Activated CD8-positive, alpha-beta memory T cell treated with anti-CD3 and anti-CD28 coated beads, Interleukin-2, amount 50 U/mL, for 24 hours (primary cell): ENCODE measurements around the gene TCF12.
"Not testable (repeated sequence)": the region's sequence is repeated elsewhere in the genome, so short reads cannot be mapped to it uniquely, and the experiment has no call there.

Experiments
- DNase-seq: peaks from one replicate; pipeline ENCODE4 v3.0.0-alpha.2; 2020; ENCODE audit errors: extremely low read depth

Gene TCF12

GRCh38 chr15:56916825-56917477, 1.5 kb upstream of the TCF12 start:
- no peak for DNase-seq

DNA sequence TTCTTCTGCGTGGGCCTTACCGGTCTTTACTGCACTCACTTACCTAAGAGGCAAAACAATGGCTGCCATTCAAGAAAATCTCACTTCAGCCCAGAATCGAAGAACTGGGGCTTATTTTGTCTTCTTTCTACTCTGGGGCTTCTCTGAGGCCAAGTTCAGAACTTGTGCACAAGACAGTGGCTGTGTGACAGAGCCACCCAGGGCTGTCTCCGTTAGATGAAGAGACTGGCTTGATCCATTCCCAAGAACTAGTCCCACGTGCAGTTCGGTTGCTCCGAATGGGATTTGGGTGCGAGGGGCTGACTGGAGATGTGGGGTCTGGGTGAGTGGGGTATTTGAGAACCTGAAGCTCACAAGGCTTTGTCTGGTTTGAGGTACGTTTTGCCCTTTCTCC, 795 bp upstream of the TCF12 start:
- DNase-seq = no peak

DNA sequence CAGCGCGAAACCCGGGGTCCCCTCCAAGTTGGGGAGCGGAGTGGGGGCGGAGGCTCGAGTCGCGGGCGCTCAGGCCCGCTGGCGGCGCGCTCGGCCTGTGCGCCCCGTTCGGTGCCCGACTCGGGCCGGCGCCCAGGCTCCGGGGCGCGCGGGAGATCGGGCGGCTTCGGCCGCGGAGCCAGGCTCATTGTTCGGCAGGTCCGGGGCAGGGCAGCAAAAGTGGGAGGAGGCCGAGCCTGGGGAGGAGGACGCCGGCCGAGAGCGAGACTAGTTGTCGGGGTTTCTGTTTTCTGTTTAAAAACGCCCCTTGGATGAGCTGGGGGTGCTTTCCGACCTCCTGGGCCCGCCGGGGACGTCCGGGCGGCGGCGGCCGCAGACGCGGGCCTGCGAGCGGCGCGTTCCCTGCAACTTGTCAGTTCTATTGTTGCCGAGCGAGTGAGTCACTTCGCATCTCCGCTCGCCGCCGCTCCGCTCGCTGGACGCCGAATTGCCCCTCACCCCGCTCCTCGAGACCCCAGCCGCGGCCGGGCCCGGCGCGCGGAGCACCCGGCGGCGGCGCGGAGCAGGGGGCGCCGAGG, 676 bp downstream of the TCF12 start:
- DNase-seq = no peak

- DNase-seq = no peak
Observed at GRCh38 chr15:56919609-56920366, 1.3 kb downstream of the TCF12 start.

- no peak for DNase-seq
Observed at GRCh38 chr15:56920367-56920627, 1.9 kb downstream of the TCF12 start.

DNA sequence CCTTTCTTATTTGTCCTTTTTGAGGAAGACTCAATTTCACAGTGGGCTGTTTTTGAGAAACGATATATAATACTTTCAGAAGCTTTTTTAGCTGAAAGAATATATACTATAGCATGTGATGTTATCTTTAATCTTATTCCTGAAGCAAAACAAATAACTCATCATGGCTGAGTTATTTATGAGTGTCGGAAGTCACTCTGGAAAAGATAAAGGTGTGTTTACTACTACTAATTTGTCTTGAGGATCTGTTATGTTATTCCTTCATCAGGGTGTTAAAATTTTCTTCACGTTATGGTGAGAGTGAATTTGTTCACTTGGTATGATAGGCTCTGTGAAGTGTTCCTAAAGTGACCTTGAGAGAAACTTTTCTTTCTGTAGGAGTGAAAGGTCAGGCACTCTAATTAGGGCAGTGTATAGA, 4.7 kb downstream of the TCF12 start:
- no peak for DNase-seq

DNA sequence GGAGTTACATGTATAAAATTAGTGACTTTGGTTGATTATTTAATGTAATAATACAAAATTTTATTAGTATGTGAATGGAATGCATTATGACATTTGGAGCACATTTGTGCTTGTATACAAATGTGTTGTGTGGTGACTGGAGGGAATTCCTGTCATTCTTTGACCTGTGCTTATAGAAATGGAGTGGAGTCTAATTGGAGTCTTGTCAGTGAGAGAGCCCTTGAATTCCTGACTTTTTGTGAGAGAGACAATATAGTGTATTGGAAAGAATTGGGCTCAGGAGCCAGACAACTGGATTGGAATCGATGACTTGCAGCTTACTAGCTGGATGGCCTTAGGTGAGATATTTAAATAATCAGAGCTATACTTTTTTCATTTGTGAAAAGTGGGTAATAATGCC, 9.4 kb downstream of the TCF12 start:
- DNase-seq = no peak

GRCh38 chr15:56929399-56929798, 11.0 kb downstream of the TCF12 start:
- DNase-seq = no peak

DNA sequence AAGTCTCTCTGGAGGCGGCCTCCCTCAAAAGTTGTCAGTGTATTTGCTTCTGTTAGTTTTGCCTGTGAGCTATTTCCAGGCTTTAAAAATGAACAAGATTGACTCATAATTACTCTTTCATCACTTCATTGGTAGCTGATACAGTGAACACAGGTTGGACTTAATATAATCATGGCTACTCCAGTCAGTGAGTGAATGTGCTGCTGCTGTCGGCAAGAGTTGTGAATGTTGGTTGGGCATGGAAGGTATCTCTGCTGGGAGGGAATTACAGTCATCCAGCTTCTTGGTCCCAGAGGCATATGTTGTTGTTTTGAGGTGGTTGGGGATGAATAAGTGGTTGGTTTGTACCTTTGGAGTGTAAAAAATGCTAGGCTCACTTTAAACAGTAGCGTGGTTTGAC, 11.5 kb downstream of the TCF12 start:
- DNase-seq = no peak

DNA sequence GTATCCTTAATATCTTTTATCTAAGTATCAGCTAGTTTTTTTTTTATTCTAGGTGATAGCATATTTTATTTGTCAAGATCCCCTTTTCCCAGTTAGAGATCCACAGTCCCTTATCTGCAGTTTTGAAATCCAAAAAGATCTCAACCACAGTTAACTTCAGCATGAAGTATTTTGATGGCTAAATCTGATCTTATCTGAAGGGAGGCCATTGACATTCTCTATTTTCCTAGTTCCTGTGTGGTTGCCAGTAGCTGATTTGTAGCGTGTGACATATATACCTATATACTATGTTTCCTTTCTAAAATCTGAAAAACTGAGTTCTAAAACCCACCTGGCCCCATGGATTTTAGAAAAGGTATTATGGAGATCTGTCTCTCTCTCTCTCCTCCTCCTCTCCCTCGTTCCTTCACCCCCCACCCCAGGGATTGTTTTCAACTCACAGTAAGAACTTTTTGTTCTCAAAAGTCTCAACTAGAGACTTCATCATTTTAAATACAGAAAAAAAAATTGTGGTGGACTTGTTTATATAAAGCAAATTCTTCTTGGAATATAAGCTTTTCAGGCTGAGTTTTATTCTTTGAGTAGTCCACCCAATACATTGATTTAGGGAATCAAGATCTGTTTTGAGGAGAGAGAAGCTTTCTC, 12.3 kb downstream of the TCF12 start:
- no peak for DNase-seq

- no peak for DNase-seq
Observed at GRCh38 chr15:56931639-56932508, 13.4 kb downstream of the TCF12 start.

GRCh38 chr15:56932509-56932868, 14.0 kb downstream of the TCF12 start:
- DNase-seq = not testable (repeated sequence)

DNA sequence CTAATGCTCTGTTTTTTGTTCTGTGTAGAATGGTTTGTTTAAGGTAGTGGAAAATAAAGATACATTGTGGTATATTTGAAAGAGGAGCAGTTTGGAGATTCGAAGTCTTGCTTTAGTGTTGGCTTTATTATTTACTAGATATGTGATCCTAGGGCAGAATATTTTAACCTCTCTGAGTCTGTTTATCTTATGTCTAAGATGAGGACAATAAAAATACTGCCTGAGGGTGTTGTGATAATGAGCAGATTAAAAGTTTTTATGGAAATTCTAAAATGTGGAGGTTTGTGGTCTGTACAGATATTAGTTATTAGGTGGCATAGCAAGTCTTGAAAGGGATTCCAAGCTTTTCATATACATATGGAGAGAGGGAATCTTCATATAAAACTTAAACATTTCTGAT, 15.0 kb downstream of the TCF12 start:
- DNase-seq = no peak

DNA sequence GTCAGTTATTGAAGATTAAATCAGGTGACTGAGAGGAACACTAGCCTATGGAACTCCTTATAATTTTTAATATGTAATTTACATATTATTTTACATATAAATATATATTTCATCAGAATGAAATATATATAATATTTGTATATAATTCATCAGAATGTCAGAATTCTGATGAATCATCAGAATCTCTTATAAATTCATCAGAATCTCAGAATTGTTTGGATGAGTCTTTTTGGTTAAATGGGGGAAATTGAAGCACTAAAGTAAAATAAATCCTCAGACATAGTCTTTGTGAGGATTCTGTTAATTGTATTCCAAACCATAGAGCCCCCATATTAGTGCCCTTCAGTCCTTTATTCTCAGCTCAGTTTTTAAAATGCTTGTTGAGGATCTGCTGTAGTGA, 15.4 kb downstream of the TCF12 start:
- no peak for DNase-seq

GRCh38 chr15:56934269-56934668, 15.8 kb downstream of the TCF12 start:
- no peak for DNase-seq

DNA sequence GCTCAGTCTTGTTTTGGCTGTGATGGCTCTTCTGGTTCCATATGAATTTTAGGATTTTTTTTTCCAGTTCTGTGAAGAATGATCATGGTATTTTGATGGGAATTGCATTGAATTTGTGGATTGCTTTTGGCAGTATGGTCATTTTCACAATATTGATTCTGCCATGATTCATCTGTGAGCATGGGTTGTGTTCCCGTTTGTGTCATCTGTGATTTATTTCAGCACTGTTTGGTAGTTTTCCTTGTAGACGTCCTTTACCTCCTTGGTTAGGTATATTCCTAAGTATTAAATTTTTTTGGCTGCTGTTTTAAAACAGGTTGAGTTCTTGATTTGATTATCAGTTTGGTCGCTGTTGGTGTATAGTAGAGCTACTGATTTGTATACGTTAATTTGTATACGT, 18.5 kb downstream of the TCF12 start:
- DNase-seq = no peak

DNA sequence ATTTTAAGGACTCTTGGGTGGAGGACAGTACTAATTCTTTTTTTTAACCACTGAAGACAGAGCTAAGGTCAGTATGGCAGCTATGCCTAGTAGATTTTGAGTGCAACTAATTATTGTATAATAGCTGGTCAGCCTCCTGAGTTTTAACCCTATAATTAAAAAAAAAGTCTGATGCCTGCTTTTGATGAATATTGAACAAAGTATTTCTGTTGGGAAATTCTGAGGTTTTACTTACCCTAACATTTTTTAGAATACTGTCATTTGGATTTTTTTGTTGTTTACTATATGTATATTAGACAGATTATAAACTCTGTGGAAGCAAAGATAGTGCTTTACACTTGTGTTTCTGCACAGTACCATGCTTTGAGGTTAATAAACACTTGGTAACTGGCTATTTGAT, 20.8 kb downstream of the TCF12 start:
- DNase-seq = no peak

GRCh38 chr15:56940388-56940787, 21.9 kb downstream of the TCF12 start:
- no peak for DNase-seq

DNA sequence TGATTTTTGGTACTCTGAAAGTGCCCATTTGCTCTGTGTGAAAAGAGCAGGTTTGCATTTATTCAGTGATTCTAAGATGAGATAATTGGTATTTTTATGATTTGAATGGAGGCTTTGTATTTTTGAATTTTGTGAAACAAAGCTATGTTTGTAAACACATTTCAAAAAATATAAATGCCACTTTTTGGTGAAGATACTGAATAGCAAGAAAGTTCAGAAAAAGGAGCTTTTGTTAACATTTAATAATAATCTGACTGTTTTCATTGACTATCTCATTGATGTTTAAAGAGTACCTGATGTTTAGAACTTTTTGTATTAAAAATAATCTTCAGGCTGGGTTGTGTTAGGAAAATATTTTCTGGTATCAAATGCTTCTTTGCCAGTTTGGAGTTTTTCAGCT, 23.7 kb downstream of the TCF12 start:
- DNase-seq = no peak

DNA sequence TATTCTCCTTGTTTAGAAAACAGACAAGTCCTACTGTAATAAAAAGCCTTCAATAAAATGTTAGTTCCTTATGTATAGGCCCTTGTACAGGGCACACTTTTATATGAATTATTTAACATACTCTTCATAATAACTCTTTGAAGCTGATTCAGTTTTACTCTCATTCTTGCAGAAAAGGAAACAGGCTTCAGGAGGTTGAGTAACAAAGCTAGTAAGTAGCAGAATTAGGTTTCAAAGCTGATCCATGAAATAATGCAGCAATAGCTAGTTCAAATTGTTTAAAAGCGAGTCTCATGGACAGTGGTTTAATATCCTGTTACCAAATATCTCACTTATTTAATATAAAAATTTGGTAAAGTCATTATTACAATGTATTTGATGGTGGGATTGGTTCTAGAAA, 25.0 kb downstream of the TCF12 start:
- no peak for DNase-seq

GRCh38 chr15:56944485-56944884, 26.0 kb downstream of the TCF12 start:
- no peak for DNase-seq

DNA sequence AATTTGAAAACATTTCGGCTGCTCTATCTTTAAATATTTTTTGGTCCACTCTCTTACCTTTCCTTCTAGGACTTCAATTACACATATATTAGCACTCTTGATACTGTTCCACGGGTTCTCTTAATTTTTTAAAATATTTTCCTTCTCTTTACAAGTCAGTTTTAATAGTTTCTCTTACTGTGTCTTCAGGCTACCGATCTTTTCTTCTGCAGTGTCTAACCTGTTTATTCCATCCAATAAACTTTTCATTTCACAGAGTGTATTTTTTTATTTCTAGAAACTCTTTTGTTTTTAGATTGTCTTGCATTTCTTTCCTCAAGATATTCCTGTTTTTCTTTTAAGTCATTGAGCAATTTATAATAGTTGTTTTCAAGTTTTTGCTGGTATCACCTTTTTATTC, 27.7 kb downstream of the TCF12 start:
- no peak for DNase-seq
